SK-N-DZ (cell line): Measurements from ENCODE around the gene ABLIM2.

Experiments
- DNase-seq: peaks from one replicate; pipeline ENCODE4 v3.0.0-alpha.2; 2015; ENCODE audit warnings: low spot score

The ABLIM2 gene

GRCh38 chr4:8105306-8106100, 53.1 kb downstream of the ABLIM2 start:
- no peak for DNase-seq

GRCh38 chr4:8104491-8105305, 53.9 kb downstream of the ABLIM2 start:
- DNase-seq, result no peak

- no peak for DNase-seq
Measured at GRCh38 chr4:8103421-8104390, 54.9 kb downstream of the ABLIM2 start.

- no peak for DNase-seq
Measured at GRCh38 chr4:8102831-8103230, 55.8 kb downstream of the ABLIM2 start.

- no peak for DNase-seq
Measured at GRCh38 chr4:8102076-8102355, 56.6 kb downstream of the ABLIM2 start.

GRCh38 chr4:8101213-8102075, 57.2 kb downstream of the ABLIM2 start:
- DNase-seq, result no peak

GRCh38 chr4:8099981-8100464, 58.6 kb downstream of the ABLIM2 start:
- DNase-seq, result no peak

- DNase-seq, result no peak
Measured at GRCh38 chr4:8098506-8098905, 60.1 kb downstream of the ABLIM2 start.

- DNase-seq, result no peak
Measured at GRCh38 chr4:8097721-8098345, 60.8 kb downstream of the ABLIM2 start.

- no peak for DNase-seq
Measured at GRCh38 chr4:8097141-8097541, 61.5 kb downstream of the ABLIM2 start.

- DNase-seq, result no peak
Measured at GRCh38 chr4:8096690-8097061, 61.9 kb downstream of the ABLIM2 start.

- no peak for DNase-seq
Measured at GRCh38 chr4:8095956-8096689, 62.5 kb downstream of the ABLIM2 start.

GRCh38 chr4:8093587-8094274, 64.9 kb downstream of the ABLIM2 start:
- no peak for DNase-seq

- no peak for DNase-seq
Measured at GRCh38 chr4:8092282-8092681, 66.3 kb downstream of the ABLIM2 start.

- no peak for DNase-seq
Measured at GRCh38 chr4:8090744-8091301, 67.8 kb downstream of the ABLIM2 start.

- DNase-seq, result no peak
Measured at GRCh38 chr4:8090312-8090711, 68.3 kb downstream of the ABLIM2 start.

GRCh38 chr4:8089862-8090261, 68.8 kb downstream of the ABLIM2 start:
- no peak for DNase-seq

GRCh38 chr4:8088966-8089491, 69.6 kb downstream of the ABLIM2 start:
- no peak for DNase-seq
